Left forelimb (tissue), 1 donor: Measurements from ENCODE around the gene VTCN1.
"Not testable (repeated sequence)": the region's sequence is repeated elsewhere in the genome, so short reads cannot be mapped to it uniquely, and the experiment has no call there.

Source experiments
- DNase-seq: peaks from one replicate; pipeline ENCODE4 v3.0.0-alpha.2; 2018; ENCODE audit warnings: low spot score

VTCN1 gene

DNA sequence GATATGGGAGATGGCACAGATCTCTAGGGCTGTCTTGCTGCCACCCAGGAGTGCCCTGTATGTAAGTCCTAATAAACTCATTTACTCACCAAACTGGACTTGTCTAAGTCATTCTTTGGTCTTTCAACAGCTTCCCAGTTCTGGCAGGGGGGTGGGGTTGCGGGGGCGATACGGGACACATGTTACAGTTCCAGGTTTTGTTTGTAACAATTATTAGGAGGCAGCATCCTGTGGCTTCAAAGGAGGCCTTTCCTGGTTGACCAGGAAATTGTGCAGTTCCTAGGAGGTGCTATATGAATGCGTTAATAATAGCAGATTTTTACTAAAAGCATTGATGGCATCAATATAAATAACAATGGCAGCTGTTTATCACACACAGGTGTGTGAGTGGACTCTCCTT lies 46.5 kb downstream of the VTCN1 start:
- no peak for DNase-seq

DNA sequence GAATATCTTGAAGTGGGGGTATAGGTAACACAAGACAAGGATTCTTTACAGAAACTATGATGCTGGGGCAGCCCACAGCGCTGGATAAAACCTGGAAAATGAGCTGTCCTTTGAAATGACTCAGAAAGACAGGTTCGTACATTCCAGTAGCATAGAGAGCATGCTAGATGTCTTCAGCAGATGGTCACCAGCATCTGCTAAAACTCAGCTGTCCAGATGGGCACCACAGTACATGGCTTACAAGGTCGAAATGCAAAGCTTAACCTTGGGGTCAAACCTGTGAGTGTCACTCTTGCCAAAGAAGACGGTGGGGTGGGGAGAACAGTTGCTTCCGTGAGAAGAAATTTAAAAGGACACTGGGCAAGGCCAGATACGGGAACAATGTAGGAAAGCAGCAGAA lies 47.9 kb downstream of the VTCN1 start:
- DNase-seq: no peak

DNA sequence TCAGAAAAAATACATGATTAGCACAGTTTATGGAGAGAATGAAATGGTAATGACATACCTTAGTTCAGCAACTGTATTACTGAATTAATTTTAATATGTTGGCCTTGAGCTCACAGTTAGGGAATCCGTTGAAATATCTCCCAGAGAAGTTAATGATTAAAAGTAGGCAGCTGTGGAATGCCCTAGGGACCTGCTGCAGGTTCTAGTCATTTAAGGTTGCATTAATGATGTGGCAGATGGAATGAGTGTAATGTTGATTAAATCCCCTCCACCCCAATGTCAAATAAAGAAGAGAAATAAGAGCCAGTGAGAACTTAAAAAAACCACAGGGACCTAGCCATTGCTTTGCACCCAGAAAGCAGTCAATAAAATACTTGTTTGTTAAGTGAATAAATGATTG lies 48.8 kb downstream of the VTCN1 start:
- no peak for DNase-seq

DNA sequence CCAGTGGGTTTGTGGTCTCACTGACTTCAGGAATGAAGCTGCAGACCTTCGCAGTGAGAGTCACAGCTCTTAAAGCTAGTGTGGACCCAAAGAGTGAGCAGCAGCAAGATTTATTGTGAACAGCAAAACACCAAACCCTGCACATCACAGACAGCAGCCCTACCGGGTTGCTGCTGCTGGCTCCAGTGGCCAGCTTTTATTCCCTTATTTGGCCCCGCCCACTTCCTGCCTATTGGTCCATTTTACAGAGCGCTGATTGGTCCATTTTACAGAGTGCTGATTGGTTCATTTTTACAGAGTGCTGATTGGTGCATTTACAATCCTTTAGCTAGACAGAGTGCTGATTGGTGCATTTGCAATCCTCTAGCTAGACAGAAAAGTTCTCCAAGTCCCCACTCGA lies 59.4 kb downstream of the VTCN1 start:
- not testable (repeated sequence) for DNase-seq

DNA sequence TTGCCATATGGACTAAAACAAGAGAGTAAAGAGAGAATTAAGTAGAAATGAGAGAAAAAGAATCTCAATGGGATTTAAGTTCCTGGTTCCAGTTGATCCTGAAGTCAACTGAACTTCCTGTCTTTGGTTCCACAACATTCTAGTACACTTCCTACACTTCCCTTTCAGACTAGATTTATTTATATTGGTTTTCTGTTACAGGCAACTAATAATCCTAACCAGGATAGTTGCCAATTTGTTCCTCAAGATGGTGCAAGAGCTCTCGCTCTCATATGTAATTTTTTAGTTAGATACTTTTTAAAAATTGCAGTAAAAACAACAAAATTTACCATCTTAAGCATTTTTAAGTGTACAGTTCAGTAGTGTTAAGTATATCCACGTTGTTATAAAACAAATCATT lies 60.4 kb downstream of the VTCN1 start:
- DNase-seq: no peak

DNA sequence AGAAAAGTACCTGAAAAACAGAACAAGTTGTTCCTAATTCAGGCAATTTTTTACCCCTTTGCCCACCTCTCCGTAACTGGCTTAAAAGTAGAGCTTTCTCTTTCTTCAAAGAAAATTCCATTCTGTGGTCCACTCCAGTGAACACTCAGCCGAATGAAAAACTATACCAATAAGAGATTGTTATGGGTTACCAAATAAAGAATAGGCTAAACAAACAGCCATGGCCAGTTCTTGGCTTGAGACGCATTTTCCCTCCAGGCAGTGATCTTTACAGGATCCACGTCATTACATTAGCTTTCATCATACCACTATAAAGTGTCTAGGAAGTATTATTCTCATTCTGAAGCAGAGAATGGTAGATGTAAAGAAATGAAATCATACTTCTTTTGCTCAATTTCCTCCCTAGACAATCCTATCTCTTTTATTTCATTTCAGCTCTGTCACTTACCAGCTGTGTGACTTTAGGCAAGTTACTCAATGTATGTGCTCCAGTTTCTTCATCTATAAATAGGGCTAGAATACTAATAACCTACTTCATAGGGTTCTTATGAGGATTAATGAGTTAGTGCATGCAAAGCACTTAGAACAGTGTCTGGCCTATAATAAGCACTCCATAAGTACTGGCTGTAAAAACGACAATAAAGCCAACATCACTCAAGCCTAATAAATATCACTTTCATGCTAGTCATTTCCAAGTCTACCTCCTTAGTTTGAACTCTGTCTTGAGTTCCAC lies 62.7 kb downstream of the VTCN1 start:
- DNase-seq: no peak

DNA sequence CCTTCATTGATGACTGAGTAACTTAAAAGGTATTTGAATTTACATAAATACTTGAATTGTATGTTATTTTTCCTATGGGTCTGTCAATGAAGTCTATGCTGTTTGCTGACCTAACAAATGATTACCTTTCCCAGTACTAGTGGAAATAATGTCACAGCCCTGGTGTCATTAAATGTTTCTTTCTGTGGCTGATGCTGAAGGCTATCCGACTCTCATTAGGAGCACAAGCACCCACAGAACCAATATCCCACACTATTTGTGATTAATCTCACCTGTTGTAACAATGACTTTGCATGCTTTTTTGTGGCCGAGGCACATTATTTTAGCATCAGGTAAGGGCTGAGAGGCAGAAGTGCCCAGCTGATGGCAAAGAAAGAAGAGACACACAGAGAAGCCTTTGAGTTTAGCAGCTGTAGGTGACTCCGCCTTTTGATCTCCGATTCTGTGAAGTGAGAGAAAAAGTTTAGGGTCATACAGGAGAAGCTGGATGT lies 63.3 kb downstream of the VTCN1 start:
- DNase-seq: no peak

DNA sequence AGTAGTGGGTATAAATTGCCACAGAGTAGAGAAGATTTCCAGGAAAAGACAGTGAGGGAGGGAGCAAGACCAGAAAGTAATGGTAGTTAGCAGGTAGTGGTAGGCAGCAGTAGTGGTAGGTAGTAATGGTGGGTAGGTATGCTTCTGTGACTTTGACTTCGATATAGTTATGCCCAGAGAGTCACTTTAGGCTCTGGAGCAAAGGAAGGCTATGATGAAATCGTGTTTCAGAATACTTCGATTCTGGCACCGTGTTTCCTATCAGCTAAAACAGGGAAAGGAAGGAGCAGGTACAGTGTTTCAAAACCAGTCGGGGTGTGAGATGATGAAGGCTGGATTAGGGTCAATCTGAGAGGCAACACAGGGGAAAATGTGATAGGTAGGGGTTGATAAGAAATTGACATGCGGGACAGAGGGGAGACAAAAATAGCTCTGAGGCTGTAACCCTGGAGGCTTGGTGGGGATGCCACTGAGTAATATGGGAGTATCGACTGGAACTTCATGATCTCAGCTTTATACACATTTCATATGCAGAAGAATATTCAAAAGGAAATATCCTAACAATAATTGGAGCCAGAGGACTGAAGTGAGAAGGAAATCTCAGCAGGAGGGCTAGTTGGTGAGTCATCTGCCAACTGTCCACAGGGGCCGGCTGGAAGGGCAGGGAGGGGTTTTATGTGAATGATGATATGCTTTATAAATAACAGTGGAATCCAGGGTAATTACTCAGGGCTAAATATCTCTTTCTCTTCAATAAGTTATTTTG lies 64.0 kb downstream of the VTCN1 start:
- no peak for DNase-seq

DNA sequence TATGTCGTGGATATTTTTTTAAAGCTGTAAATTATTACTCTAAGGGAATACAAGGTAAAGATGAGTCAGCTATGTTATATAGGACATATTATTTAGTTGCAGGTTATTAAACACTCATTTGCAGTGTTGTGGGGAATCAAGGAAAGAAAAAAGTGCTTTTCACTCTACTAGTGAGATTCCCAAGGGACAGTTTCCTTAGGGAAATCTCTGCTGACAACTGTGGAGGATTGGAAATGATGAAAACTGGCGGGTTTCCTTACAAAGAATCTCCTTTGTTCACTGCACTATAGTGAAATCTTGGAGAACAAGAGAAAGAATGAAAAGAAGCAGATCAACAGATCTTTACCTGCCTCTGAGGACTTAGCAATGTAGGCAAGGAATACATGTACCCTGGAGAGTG lies 64.7 kb downstream of the VTCN1 start:
- no peak for DNase-seq

DNA sequence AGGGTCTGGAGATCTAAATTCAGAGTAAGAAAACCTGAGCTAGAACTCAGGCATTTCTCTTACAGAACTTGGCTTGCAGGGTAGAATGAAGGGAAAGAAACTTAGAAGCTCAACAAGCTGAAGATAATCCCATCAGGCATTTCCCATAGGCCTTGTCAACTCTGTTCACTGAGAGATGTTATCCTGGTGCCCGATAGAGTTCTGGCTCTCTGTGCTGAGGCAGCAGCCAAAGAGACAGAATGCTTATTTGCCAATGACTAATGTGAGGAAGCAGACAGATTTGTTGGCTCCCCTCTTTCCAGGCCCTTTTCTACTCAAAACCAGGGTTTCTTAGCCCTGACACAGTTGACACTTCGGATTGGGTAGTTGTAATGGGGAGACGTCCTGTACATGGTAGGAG lies 66.9 kb downstream of the VTCN1 start:
- no peak for DNase-seq

DNA sequence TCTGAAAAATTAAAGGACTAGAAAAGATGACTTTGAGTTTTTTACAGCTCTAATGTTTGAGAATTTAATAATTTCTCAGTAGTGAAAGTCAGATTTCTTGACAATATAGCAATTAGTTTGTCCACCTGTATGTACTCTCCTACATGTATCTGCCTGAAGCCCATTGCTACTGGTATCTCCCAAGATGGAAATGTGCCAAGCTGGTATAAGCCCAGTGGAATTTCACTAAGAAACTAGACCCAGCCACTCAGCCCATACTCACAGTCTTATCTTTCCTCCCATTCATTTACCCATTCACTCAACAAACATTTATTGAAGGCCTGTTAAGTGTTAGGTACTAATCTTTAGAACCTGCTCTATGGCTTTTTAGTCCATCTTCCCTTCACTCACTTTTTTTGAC lies 67.6 kb downstream of the VTCN1 start:
- no peak for DNase-seq

DNA sequence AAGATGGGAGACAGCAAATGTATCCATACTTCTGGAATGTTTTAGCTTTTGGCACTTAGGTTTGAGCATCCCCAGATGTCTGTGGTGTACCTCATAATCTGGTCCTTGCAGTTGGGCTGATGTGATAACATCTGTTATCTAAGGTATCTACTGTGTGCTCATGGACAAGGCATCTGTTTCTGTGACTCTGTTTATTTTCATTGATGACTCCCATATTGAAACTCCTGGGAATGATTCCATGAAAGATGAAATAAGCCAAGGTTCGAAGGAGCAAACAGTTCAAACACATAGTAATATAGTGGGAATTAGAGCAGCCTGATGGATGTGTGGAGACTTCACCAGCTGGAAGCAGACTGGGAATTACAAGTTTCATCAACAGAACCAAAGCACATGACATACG lies 68.5 kb downstream of the VTCN1 start:
- DNase-seq: no peak

DNA sequence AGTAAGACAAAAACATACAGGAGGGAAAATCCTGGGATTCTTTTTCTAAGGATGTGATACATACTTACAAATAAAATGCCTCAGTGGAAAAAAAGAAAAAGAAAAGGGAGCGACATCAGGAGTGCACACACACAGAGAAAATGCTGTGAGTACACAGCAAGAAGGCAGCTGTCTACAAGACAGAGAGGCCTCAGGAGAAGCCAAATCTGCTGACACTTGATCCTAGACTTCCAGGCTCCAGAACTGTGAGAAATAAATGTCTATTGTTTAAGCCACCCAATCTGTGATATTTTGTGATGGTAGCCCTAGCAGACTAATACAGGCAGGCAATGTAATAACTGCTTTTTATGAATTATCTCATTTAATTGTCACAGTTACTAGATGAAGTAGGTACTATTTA lies 72.2 kb downstream of the VTCN1 start:
- DNase-seq: no peak

DNA sequence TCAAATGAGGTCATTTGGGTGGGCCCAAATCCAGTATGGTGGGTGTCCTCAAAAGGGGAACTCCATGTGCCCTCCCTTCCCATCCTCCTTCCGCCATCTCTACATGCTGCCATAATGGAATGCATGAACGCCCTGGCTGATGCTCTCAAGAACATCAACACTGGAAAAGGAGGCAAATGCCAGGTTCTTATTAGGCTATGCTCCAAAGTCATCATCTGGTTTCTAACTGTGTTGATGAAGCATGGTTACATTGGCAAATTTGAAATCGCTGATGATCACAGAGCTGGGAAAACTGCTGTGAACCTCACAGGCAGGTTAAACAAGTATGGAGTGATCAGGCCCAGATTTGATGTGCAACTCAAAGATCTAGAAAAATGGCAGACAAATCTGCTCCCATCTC lies 72.6 kb downstream of the VTCN1 start:
- DNase-seq: no peak

DNA sequence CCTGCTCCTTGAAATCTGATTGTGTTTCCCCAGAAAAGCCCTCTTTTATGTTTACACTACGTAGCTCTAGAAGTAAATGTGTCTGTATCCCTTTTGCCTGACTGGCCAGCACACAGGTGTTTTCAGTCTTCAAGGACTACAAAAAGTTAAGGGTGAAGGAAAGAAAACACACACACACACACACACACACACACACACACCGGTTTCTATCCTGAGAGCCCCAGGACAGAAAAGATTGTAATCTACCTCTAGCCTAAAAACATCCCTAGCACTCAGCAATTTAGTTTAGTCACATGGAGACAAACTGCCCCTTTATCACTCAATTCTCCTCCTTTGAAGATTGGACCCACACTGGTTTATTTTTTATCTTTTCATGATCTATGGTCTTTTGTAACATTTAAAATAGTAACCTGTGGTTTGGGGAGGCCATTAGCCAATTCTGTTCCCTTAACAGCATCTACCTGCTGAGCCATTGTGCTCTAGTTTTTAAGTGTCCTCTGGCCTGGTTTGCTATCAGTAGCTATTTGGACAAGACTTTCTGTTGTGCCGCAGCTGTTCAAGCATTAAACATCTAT lies 73.4 kb downstream of the VTCN1 start:
- DNase-seq: no peak

DNA sequence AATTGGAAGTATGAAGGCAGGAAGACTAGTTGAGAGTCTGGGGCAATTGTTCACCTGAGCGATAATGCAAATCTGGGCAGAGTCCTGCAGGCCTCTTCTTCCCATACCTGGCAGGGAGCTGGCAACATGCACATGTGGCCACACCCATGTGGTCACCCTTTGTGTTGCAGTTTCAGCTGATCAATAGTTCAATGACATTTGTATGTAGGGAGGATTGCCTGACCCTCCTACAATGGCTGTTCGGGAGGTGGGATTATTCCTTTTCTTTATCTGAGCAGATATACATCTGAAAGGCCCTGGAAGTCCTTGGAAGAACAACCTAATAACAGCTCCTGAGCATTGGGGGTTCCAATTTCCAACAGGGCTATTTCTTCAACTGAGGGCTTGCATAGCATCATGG lies 74.0 kb downstream of the VTCN1 start:
- DNase-seq: no peak

DNA sequence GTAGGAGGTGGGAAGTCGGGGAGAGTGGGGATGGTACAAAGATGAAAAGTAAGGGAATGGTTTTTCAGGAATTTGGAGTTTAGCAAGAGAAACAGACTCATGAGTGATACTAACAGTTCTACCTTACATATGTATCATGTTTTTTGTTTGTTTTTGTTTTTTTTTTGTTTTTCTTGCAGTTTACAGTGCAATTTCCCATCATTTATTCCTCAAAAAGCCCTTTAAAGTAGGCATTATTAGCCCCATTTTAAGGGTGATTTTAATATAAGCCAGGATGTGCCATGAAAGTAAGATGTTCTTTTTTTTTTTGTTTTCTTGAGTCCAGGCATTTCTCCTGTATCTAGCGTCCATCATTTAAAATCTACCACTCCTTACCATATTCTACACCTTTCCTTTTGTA lies 75.4 kb downstream of the VTCN1 start:
- DNase-seq: no peak

DNA sequence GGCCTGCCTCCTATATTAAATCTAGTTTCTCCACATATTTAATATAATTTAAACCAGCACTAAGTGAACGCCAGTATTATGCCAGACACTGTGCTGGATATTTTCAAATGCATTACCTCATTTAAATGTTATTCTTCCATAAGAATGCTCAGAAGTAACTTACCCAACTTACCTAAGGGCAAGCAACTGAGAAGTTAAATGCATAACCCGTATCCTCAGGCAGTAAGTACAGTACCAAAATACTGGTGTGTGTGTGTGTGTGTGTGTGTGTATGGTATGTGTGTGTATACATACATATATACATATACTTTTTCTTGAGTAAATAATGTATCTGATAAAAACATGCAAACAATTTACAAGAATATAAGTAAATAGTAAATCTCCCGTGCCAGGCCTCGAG lies 80.2 kb downstream of the VTCN1 start:
- DNase-seq: no peak

DNA sequence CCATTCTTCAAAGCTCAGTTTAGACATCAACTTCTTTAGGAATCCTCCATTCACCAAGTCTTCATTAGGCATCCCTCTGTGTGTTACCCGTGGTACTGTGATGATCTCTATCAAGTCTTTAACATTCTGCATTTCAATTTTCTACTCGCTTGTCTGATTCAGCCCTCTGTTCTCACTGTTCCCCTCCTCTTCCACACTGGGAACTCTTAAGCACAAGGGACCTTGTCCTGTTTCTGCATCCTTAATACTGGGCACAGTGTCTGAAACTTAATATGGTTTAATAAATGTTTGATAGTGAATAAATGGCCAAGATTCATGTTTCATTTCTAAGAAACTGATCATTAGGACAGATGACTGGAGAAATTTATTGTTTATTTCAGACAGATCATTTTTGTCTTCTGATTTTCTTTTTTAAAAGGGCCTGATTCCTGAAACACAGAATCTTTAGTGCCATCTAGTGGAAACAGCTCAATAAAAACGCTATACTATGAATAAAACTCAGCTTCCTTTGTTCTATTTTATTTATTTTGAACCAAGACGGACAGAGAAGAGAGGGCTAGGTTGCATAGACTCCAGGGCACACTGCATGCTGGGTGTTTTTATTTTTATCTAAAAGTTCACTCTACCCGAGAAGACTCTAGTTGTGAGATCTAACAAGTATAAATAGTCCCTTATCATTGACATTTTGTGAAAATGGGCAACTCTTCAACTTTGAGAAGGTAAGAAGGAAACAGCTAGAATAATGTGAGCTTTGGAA lies 82.2 kb downstream of the VTCN1 start:
- DNase-seq: no peak

DNA sequence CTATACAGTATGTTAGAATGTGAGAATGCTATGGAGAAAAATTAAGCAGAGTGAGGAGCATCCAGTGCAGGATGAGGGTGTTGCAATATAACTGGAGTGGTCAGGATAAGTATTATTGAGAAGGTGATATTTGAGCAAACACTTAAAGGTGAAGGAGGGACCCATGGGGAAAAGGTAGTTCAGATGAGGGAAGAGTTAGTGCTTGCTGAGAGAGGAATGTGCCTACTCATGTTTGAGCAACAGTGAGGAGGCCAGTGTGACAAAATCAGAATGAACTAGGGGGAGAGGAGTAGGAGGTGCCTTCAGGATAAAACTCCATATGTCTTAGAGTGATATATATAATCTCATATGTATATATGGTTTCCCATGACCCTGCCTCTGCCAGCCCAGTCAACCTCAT lies 82.9 kb downstream of the VTCN1 start:
- DNase-seq: no peak

DNA sequence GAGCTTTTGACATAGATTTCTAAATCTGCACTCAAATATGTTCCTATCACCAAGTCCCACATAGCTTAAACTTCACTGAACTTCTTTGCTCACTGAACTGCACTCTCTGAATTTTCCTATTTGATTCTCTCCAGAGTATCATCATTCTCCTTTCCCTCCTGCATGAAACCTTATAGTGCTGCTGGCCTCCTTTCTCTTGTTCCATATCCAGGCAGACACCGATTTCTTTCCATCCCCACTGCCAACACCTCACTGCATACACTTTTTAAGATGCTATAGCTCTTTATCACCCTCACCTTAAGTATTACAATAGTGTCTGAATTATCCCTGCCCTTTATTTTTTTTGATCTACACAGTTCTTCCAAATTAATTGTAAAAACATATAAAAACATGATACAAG lies 86.1 kb downstream of the VTCN1 start:
- no peak for DNase-seq

DNA sequence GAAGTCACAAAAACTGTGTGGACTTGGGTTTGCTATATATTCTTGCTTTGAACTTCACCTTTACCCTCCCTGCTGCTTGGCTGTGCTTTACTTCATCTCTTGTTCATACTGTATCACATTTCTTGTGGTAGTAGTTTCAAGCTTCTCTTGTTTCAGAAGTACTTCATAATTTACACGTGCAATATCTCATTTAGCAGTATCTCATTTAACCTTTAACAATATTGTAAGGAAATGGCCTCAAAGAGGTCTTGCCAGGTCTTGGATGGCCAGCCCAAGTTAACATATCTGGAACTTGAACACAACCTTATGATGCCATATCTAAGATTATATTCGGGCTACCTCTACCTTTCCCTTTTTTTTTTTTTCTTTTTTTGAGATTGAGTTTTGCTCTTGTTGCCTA lies 87.5 kb downstream of the VTCN1 start:
- DNase-seq: no peak
